ENCODE results near the gene ZNF24.

Gene ZNF24

DNA sequence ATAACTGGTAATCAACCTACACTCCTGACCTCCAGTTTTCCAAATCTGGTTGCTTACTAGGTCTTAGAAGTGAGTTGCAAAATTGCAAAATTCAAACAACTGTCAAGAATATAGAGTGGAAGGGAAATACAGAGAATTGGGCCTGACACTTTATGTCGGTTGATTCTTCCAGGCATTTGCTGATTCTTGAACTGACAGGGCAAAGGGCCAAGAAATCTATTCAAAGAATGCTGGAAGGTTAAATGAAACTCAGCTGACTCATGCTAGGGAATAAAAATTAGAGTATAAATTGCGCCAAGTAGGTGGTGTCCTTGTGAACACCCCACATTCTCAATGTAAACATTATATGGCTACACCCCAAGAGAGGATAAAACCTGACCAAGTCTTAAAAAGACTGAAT lies 32.7 kb downstream of the ZNF24 start:
- Histone ChIP-seq H3K4me1 (ENCODE audit: control insufficient read depth in 5 of 5, insufficient read depth in 5 of 5, low read length in 5 of 5) (no peaks in the 10 kb centered on the region), H3K27ac (ENCODE audit: low read depth, low read length) (no peak overlapping the region), H3K36me3 (ENCODE audit: control insufficient read depth in 5 of 5, insufficient read depth in 5 of 5, low read length in 5 of 5) (peaks cover 11 to 17% (median 14%) of the 10 kb centered on the region in 5 donors), H3K4me3 (ENCODE audit: low read depth in 1 of 5, low read length in 5 of 5) (peak overlapping the region in 1 of 5 donors; percentile 4), H3K9me3 (ENCODE audit: control insufficient read depth in 5 of 5, low read length in 5 of 5) (peaks cover 29 to 70% (median 65%) of the 10 kb centered on the region in 5 donors), H3K9ac (ENCODE audit: low read length in 5 of 5) (no peak overlapping the region), H3K27me3 (ENCODE audit: control insufficient read depth in 5 of 5, insufficient read depth in 4 of 5, low read length in 5 of 5) (no peaks in the 10 kb centered on the region)

DNA sequence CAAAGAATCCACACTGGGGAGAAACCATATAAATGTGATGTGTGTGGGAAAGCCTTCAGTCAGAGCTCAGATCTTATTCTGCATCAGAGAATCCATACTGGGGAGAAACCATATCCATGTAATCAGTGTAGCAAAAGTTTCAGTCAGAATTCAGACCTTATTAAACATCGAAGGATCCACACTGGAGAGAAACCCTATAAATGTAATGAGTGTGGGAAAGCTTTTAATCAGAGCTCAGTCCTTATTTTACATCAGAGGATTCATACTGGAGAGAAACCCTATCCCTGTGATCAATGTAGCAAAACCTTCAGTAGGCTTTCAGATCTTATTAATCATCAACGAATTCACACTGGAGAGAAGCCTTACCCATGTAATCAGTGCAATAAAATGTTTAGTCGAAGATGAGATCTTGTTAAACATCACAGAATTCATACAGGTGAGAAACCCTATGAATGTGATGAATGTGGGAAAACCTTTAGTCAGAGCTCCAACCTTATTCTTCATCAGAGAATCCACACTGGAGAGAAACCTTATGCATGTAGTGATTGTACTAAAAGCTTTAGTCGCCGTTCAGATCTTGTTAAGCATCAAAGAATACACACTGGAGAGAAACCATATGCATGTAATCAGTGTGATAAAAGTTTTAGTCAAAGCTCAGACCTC lies 37.5 kb downstream of the ZNF24 start:
- Histone ChIP-seq H3K27me3 (ENCODE audit: control insufficient read depth in 5 of 5, insufficient read depth in 4 of 5, low read length in 5 of 5) (no peaks in the 10 kb centered on the region), H3K36me3 (ENCODE audit: control insufficient read depth in 5 of 5, insufficient read depth in 5 of 5, low read length in 5 of 5) (peaks cover 31 to 55% (median 33%) of the 10 kb centered on the region in 5 donors), H3K27ac (ENCODE audit: low read depth, low read length) (no peak overlapping the region), H3K9ac (ENCODE audit: low read length in 5 of 5) (no peak overlapping the region), H3K9me3 (ENCODE audit: control insufficient read depth in 5 of 5, low read length in 5 of 5) (peaks cover 62 to 92% (median 90%) of the 10 kb centered on the region in 5 donors), H3K4me1 (ENCODE audit: control insufficient read depth in 5 of 5, insufficient read depth in 5 of 5, low read length in 5 of 5) (no peaks in the 10 kb centered on the region), H3K4me3 (ENCODE audit: low read depth in 1 of 5, low read length in 5 of 5) (peak overlapping the region; percentile 0 to 64 (median 37))

DNA sequence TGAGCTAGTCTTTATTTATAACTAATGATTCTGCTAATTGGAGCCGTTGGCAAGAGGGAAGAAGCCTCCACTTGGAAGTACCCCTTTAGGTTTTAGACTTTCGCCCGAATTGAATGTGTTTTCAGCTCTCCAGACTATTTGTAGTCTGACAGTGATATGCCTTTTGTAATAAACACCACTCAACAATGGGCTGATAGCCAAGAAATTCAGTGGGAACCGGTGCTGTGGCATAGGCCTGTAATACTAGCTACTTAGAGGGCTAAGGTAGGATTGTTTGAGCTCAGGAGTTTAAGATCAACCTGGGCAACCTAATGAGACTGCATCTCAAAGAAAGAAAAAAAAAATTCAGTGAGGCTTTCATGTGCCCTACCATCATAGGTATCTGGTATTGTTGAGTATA lies 40.6 kb downstream of the ZNF24 start:
- H3K9me3 ChIP-seq (ENCODE audit: control insufficient read depth in 5 of 5, low read length in 5 of 5) = peaks cover 52 to 81% (median 72%) of the 10 kb centered on the region in 5 donors
- no peaks in the 10 kb centered on the region for H3K27me3 ChIP-seq (ENCODE audit: control insufficient read depth in 5 of 5, insufficient read depth in 4 of 5, low read length in 5 of 5)
- H3K36me3 ChIP-seq (ENCODE audit: control insufficient read depth in 5 of 5, insufficient read depth in 5 of 5, low read length in 5 of 5) = peaks cover 37 to 59% (median 38%) of the 10 kb centered on the region in 5 donors
- no peaks in the 10 kb centered on the region for H3K4me1 ChIP-seq (ENCODE audit: control insufficient read depth in 5 of 5, insufficient read depth in 5 of 5, low read length in 5 of 5)
- peak overlapping the region in 2 of 5 donors; percentile 1 to 39 for H3K4me3 ChIP-seq (ENCODE audit: low read depth in 1 of 5, low read length in 5 of 5)
- no peak overlapping the region for H3K9ac ChIP-seq (ENCODE audit: low read length in 5 of 5)
- no peak overlapping the region for H3K27ac ChIP-seq (ENCODE audit: low read depth, low read length)

DNA sequence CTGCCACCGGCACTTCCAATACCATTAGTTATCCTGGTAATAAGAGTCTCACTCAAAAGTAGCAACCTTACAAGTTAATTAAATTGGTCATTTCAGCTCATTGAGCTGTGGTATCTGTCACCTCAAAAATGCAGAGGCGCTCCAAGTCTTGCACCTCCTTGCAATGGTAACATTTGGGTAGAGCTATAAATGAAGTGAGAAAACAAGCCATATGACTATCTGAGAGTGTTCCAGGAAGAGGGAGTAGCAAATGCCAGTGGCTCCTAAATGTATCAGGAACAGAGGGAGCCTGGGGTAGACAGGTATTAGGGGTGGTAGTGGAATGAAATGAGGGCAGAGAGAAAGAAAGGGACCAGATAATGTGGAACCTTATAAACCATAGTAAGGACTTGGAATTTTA lies 48.2 kb downstream of the ZNF24 start:
- Histone ChIP-seq H3K4me1 (ENCODE audit: control insufficient read depth in 5 of 5, insufficient read depth in 5 of 5, low read length in 5 of 5) (peaks cover 2 to 7% (median 4%) of the 10 kb centered on the region in 5 donors), H3K9ac (ENCODE audit: low read length in 5 of 5) (no peak overlapping the region), H3K9me3 (ENCODE audit: control insufficient read depth in 5 of 5, low read length in 5 of 5) (peaks cover 0 to 14% (median 11%) of the 10 kb centered on the region in 5 donors), H3K4me3 (ENCODE audit: low read depth in 1 of 5, low read length in 5 of 5) (no peak overlapping the region), H3K27me3 (ENCODE audit: control insufficient read depth in 5 of 5, insufficient read depth in 4 of 5, low read length in 5 of 5) (no peaks in the 10 kb centered on the region), H3K36me3 (ENCODE audit: control insufficient read depth in 5 of 5, insufficient read depth in 5 of 5, low read length in 5 of 5) (peaks cover 7 to 42% (median 14%) of the 10 kb centered on the region in 5 donors), H3K27ac (ENCODE audit: low read depth, low read length) (no peak overlapping the region)

DNA sequence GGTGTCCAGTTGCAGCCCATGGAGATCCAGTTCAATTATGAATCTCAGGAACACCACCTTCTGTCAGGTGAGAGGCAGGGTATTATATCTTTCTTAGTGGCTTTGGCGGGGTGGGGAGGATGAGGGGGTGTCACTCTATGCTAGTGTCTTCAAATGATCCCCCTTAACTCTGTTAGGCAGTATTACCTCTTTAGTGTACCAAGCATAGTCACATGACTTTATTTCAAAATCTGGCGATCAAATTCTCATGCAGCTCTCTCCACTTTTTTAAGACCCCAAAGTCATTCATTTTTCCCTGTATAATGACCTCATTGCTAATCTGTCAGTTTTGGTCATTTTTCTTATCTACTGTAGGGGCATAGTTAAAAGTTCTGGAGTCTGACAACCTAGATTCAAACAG lies 53.1 kb downstream of the ZNF24 start:
- Histone ChIP-seq H3K9me3 (ENCODE audit: control insufficient read depth in 5 of 5, low read length in 5 of 5) (no peaks in the 10 kb centered on the region), H3K27me3 (ENCODE audit: control insufficient read depth in 5 of 5, insufficient read depth in 4 of 5, low read length in 5 of 5) (no peaks in the 10 kb centered on the region), H3K27ac (ENCODE audit: low read depth, low read length) (no peak overlapping the region), H3K4me1 (ENCODE audit: control insufficient read depth in 5 of 5, insufficient read depth in 5 of 5, low read length in 5 of 5) (peaks cover 2 to 25% (median 22%) of the 10 kb centered on the region in 5 donors), H3K36me3 (ENCODE audit: control insufficient read depth in 5 of 5, insufficient read depth in 5 of 5, low read length in 5 of 5) (peaks cover 0 to 26% (median 7%) of the 10 kb centered on the region in 5 donors), H3K9ac (ENCODE audit: low read length in 5 of 5) (peak overlapping the region in 4 of 5 donors; percentile 92 to 98 (median 96)), H3K4me3 (ENCODE audit: low read depth in 1 of 5, low read length in 5 of 5) (peak overlapping the region; percentile 80 to 99 (median 93))

DNA sequence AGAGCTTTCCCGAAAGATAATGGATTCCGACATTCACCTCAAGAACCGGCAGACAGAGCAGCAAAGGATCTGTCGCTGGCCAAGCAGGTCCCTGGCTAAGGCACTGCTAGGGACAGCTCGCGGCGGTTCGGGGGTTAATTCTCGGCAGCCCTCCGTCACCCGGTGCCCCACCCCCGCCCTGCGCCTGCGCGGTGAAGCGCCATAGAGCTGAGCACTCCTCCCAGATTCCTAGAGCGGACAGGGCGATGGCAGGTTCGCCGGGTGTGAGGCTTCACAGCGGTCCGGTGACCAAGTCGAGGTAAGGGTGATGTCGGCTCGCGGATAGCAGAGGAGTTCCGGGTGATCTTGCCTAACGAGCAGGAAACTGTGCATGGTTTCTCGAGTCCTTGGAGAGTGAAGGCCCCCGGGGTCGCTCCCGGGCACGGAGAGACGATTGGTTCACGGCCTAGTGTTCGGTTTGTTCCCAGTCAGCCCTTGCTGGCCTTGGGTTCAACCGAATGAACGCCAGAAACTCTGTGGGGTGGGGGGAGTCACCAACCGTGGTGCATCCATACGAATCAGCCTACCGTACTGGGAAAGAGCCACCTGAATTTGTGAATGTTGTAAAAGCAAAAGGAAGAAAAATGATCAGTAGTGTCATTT lies 54.0 kb downstream of the ZNF24 start, which contains the start of gene ZSCAN30:
Gene ZSCAN30, minus strand, starts transcription at position 136 of the 642 bp plus-strand sequence. CDS start 25,877 bp downstream, outside the sequence.
- H3K27ac ChIP-seq (ENCODE audit: low read depth, low read length) = peak within 1 kb of the TSS; percentile 79
- H3K9me3 ChIP-seq (ENCODE audit: control insufficient read depth in 5 of 5, low read length in 5 of 5) = no peaks in the 10 kb centered on the region
- H3K36me3 ChIP-seq (ENCODE audit: control insufficient read depth in 5 of 5, insufficient read depth in 5 of 5, low read length in 5 of 5) = peaks cover 0 to 19% (median 5%) of the 10 kb centered on the region in 5 donors
- peaks cover 2 to 25% (median 22%) of the 10 kb centered on the region in 5 donors for H3K4me1 ChIP-seq (ENCODE audit: control insufficient read depth in 5 of 5, insufficient read depth in 5 of 5, low read length in 5 of 5)
- H3K4me3 ChIP-seq (ENCODE audit: low read depth in 1 of 5, low read length in 5 of 5) = peak within 1 kb of the TSS; percentile 80 to 99 (median 93)
- H3K9ac ChIP-seq (ENCODE audit: low read length in 5 of 5) = peak within 1 kb of the TSS; percentile 77 to 98 (median 98)
- no peaks in the 10 kb centered on the region for H3K27me3 ChIP-seq (ENCODE audit: control insufficient read depth in 5 of 5, insufficient read depth in 4 of 5, low read length in 5 of 5)

DNA sequence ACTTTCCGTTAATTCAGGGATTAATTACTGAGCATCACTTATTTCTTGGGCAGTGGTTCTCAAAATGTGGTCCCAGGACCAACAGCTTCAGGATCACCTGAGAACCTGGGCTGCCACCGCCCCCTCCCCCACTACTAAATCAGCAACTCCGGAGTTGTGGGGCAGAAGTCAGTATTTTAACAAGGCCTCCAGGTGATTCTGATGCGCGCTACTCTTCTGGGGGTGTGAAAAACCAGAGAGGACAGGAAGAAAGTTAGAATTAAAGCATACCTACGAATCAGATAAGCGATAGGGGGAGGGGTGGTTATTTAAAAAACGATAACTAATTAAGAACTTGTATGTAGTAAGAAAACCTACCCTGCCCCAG lies 54.5 kb downstream of the ZNF24 start:
- Histone ChIP-seq H3K27ac (ENCODE audit: low read depth, low read length) (peak overlapping the region; percentile 79), H3K9me3 (ENCODE audit: control insufficient read depth in 5 of 5, low read length in 5 of 5) (no peaks in the 10 kb centered on the region), H3K27me3 (ENCODE audit: control insufficient read depth in 5 of 5, insufficient read depth in 4 of 5, low read length in 5 of 5) (no peaks in the 10 kb centered on the region), H3K36me3 (ENCODE audit: control insufficient read depth in 5 of 5, insufficient read depth in 5 of 5, low read length in 5 of 5) (peaks cover 0 to 17% (median 1%) of the 10 kb centered on the region in 5 donors), H3K9ac (ENCODE audit: low read length in 5 of 5) (peak overlapping the region; percentile 12 to 98 (median 98)), H3K4me3 (ENCODE audit: low read depth in 1 of 5, low read length in 5 of 5) (peak overlapping the region; percentile 80 to 99 (median 93)), H3K4me1 (ENCODE audit: control insufficient read depth in 5 of 5, insufficient read depth in 5 of 5, low read length in 5 of 5) (peaks cover 2 to 25% (median 22%) of the 10 kb centered on the region in 5 donors)

DNA sequence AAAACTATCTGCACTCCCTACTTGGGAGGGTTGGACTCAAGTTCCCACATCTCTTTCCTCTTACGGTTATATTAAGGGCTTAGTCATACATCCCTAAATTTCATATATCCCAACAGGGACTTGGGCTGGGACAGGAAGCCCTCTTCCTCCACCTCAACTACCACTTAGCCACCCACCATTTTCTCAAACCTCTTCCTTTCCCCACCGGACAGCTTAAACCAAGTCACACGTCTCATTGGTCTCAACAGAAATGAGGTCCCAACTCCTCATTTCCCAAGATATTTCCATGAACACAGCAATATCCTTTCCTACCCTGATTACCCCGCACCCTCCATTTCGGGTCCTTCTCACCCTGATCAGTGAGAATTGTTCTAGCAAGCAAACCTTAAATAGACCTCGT lies 54.9 kb downstream of the ZNF24 start:
- Histone ChIP-seq H3K4me1 (ENCODE audit: control insufficient read depth in 5 of 5, insufficient read depth in 5 of 5, low read length in 5 of 5) (peaks cover 2 to 25% (median 22%) of the 10 kb centered on the region in 5 donors), H3K36me3 (ENCODE audit: control insufficient read depth in 5 of 5, insufficient read depth in 5 of 5, low read length in 5 of 5) (peaks cover 0 to 20% (median 5%) of the 10 kb centered on the region in 5 donors), H3K9me3 (ENCODE audit: control insufficient read depth in 5 of 5, low read length in 5 of 5) (no peaks in the 10 kb centered on the region), H3K4me3 (ENCODE audit: low read depth in 1 of 5, low read length in 5 of 5) (peak overlapping the region; percentile 80 to 99 (median 93)), H3K27ac (ENCODE audit: low read depth, low read length) (peak overlapping the region; percentile 79), H3K9ac (ENCODE audit: low read length in 5 of 5) (peak overlapping the region; percentile 12 to 98 (median 98)), H3K27me3 (ENCODE audit: control insufficient read depth in 5 of 5, insufficient read depth in 4 of 5, low read length in 5 of 5) (no peaks in the 10 kb centered on the region)

DNA sequence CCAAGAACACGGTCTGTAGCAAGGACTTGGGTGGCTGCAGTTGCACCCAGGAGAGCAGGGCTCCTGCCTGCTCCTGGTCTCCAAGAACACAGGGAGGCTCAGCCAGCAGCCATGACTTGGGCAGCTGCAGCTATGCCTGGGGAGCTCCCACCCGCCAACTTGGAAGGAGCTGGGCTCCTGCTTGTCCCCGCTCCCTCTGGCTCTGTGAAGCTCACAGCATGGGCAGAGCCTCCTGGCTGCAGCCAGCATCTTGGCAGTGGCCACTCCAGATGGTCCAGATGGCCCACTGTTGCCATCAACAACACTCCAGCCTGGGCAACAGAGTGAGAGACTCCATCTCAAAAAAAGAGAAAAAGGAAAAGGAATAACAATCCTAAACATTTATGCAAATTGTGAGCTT lies 59.4 kb downstream of the ZNF24 start:
- Histone ChIP-seq H3K9me3 (ENCODE audit: control insufficient read depth in 5 of 5, low read length in 5 of 5) (no peaks in the 10 kb centered on the region), H3K27me3 (ENCODE audit: control insufficient read depth in 5 of 5, insufficient read depth in 4 of 5, low read length in 5 of 5) (no peaks in the 10 kb centered on the region), H3K4me3 (ENCODE audit: low read depth in 1 of 5, low read length in 5 of 5) (no peak overlapping the region), H3K9ac (ENCODE audit: low read length in 5 of 5) (no peak overlapping the region), H3K4me1 (ENCODE audit: control insufficient read depth in 5 of 5, insufficient read depth in 5 of 5, low read length in 5 of 5) (peaks cover 0 to 14% (median 9%) of the 10 kb centered on the region in 5 donors), H3K27ac (ENCODE audit: low read depth, low read length) (no peak overlapping the region), H3K36me3 (ENCODE audit: control insufficient read depth in 5 of 5, insufficient read depth in 5 of 5, low read length in 5 of 5) (peaks cover 8 to 19% (median 17%) of the 10 kb centered on the region in 5 donors)
